Left lobe of liver (tissue), 2 donors: ENCODE results near the gene PPP1CA. TPM values are rescaled to one million over a fixed set of nuclear protein-coding genes. Genes with fewer than 3 reads are reported as not detected.

ENCODE experiments used
- ATAC-seq: fragments of 200-7000 bp; cut with Tn5 transposase; one replicate; pipeline ENCODE4 v1.9.1; 2020; ENCODE audit warnings: mild to moderate bottlenecking, moderate library complexity
- DNase-seq: peaks from one replicate; pipeline ENCODE4 v3.0.0-alpha.2; 2020; ENCODE audit warnings: low spot score
- total RNA-seq: library from RNA; stranded (reverse); gene quantifications from one replicate; pipeline ENCODE4 v1.2.1, GENCODE V29; 2021
- donor health status: DM: no; HTN: no; CAD: no; lungs with moderate emphysema.
- donor health status: DM: no; HTN: yes; CAD: no.

Gene PPP1CA
- total RNA-seq, 1 donor from 2014 or later: 63.1 TPM

GRCh38 chr11:67354075-67355022, 47.3 kb downstream of the PPP1CA start:
- DNase-seq (peak; percentile 82), ATAC-seq (peak; percentile 53)

GRCh38 chr11:67353317-67354074, 48.2 kb downstream of the PPP1CA start, which contains the start of gene POLD4:
Gene POLD4 (minus strand): TSS chr11:67353546. CDS start chr11:67353399, 147 bp downstream.
- DNase-seq (peak; percentile 99), ATAC-seq (peak; percentile 84)

- ATAC-seq: peak; percentile 13
Measured at GRCh38 chr11:67352546-67353316, 48.9 kb downstream of the PPP1CA start.

GRCh38 chr11:67351275-67352005, 50.2 kb downstream of the PPP1CA start:
- DNase-seq (peak; percentile 53), ATAC-seq (peak; percentile 25)

More at GRCh38 chr11:67352546-67353316, 48.9 kb downstream of the PPP1CA start:
- DNase-seq: peak; percentile 55

- ATAC-seq: no peak
- no peak for DNase-seq
Measured at GRCh38 chr11:67349928-67350465, 51.7 kb downstream of the PPP1CA start.

- ATAC-seq (no peak), DNase-seq (no peak)
Measured at GRCh38 chr11:67349457-67349856, 52.2 kb downstream of the PPP1CA start.

GRCh38 chr11:67349036-67349435, 52.6 kb downstream of the PPP1CA start:
- no peak for DNase-seq
- no peak for ATAC-seq

Other genes starting within 250 kb of the PPP1CA start
- 29.0 TPM for gene GRK2, start 135.4 kb downstream of the PPP1CA start, total RNA-seq
- gene ANKRD13D, start 112.6 kb downstream of the PPP1CA start, total RNA-seq: 9.8 TPM
- 18.2 TPM for gene SSH3, start 98.3 kb downstream of the PPP1CA start, total RNA-seq
- 96.6 TPM for gene POLD4, start 48.3 kb downstream of the PPP1CA start, total RNA-seq
- gene CLCF1, start 28.3 kb downstream of the PPP1CA start, total RNA-seq: 0.43 TPM
- 14.9 TPM for gene RAD9A, start 9.9 kb downstream of the PPP1CA start, total RNA-seq
- 1.1 TPM for gene TBC1D10C, start 2.2 kb upstream of the PPP1CA start, total RNA-seq
- gene CARNS1, start 13.8 kb upstream of the PPP1CA start, total RNA-seq: 0.28 TPM
- 31.5 TPM for gene RPS6KB2, start 26.6 kb upstream of the PPP1CA start, total RNA-seq
- gene PTPRCAP, start 35.8 kb upstream of the PPP1CA start, total RNA-seq: 2.2 TPM
- 44.1 TPM for gene CORO1B, start 41.6 kb upstream of the PPP1CA start, total RNA-seq
- not detected for gene GPR152, start 50.9 kb upstream of the PPP1CA start, total RNA-seq
- 1.1 TPM for gene CABP4, start 53.5 kb upstream of the PPP1CA start, total RNA-seq
- 38.9 TPM for gene TMEM134, start 67.4 kb upstream of the PPP1CA start, total RNA-seq
- gene AIP, start 81.2 kb upstream of the PPP1CA start, total RNA-seq: 26.3 TPM
- gene PITPNM1, start 103.5 kb upstream of the PPP1CA start, total RNA-seq: 19.2 TPM
- 67.4 TPM for gene CDK2AP2, start 106.3 kb upstream of the PPP1CA start, total RNA-seq
- gene CABP2, start 121.6 kb upstream of the PPP1CA start, total RNA-seq: not detected
- 30.9 TPM for gene GSTP1, start 182.0 kb upstream of the PPP1CA start, total RNA-seq
- 192 TPM for gene NDUFV1, start 205.1 kb upstream of the PPP1CA start, total RNA-seq
- gene NUDT8, start 228.1 kb upstream of the PPP1CA start, total RNA-seq: 41.6 TPM
- gene TBX10, start 237.9 kb upstream of the PPP1CA start, total RNA-seq: 0.15 TPM
- 9.7 TPM for gene ACY3, start 248.9 kb upstream of the PPP1CA start, total RNA-seq